Endothelial cell of umbilical vein (primary cell): ENCODE measurements around the gene SH3PXD2B. TPM values are rescaled to one million over a fixed set of nuclear protein-coding genes. Genes with fewer than 3 reads are reported as not detected.

Experiments used
- BruUV-seq: library from RNA; stranded (reverse); fragments of 400-500 nt; replicated peaks from 2 replicates; lab custom pipeline; 2021; lab: Mats Ljungman, UMichigan
- CTCF ChIA-PET: fragments of 300-600, 350-600 bp; sonication (Branson Sonifier 250); formaldehyde crosslinking; loops from one replicate; lab custom pipeline; 2021; ENCODE audit warnings: antibody characterized with exemption, inconsistent platforms; lab: Charles Lee
- POLR2A ChIA-PET: fragments of 300-600, 350-600 bp; sonication (Branson Sonifier 250); formaldehyde crosslinking; loops from one replicate; lab custom pipeline; 2021; ENCODE audit warnings: antibody characterized with exemption, inconsistent platforms; lab: Charles Lee
- DNase-seq: peaks from one replicate; pipeline ENCODE4 v3.0.0-alpha.2; 2011; ENCODE audit warnings: low read depth, low spot score
- FAIRE-seq: peaks from 2 replicates; lab custom pipeline; 2011; peaks lifted over from hg19 to GRCh38; lab: Jason Lieb, UNC
- H2AFZ ChIP-seq: 2 replicates; pipeline ENCODE4 v1.6.0; 2012; ENCODE audit warnings: low read depth, low read length, control low read depth, inconsistent platforms
- H3K27ac ChIP-seq: 2 replicates; pipeline ENCODE4 v1.5.1; 2011; ENCODE audit warnings: low read depth, mild to moderate bottlenecking, control low read depth, low read length, moderate library complexity; ENCODE audit not compliant: insufficient read depth
- H3K27me3 ChIP-seq, 2 experiments: 2 replicates each; pipeline versions ENCODE4 v1.6.0 to v1.6.1; 2011; ENCODE audit warnings: low read length in 2 of 2, mixed read lengths in 1 of 2; ENCODE audit not compliant: control insufficient read depth in 2 of 2, insufficient read depth in 2 of 2
- H3K36me3 ChIP-seq, 2 experiments: 2 replicates in 1 of 2; 3 replicates in 1 of 2; pipeline ENCODE4 v1.5.1; 2011; ENCODE audit warnings: low read length in 2 of 2, mild to moderate bottlenecking in 1 of 2, moderate library complexity in 1 of 2; ENCODE audit not compliant: control insufficient read depth in 2 of 2, insufficient read depth in 2 of 2; ENCODE audit errors: extremely low read depth in 1 of 2
- H3K4me1 ChIP-seq: 3 replicates; pipeline ENCODE4 v1.5.1; 2011; ENCODE audit warnings: mild to moderate bottlenecking, low read length; ENCODE audit not compliant: control insufficient read depth, insufficient read depth; ENCODE audit errors: extremely low read depth
- H3K4me2 ChIP-seq: 2 replicates; pipeline ENCODE4 v1.6.1; 2011; ENCODE audit warnings: low read length, control low read depth, mixed read lengths; ENCODE audit not compliant: insufficient read depth
- H3K4me3 ChIP-seq, 3 experiments: fragments of 200-600 bp in 1 of 3; sonication (generic), shearing (Covaris generic) in 1 of 3; replicated peaks in 1 of 3; 2 replicates each; pipeline ENCODE4 v1.5.1; 2011 to 2016; ENCODE audit warnings: control low read depth in 3 of 3, low read length in 3 of 3, mild to moderate bottlenecking in 2 of 3, inconsistent platforms in 1 of 3, low read depth in 1 of 3, moderate library complexity in 1 of 3; ENCODE audit not compliant: insufficient read depth in 1 of 3
- H3K79me2 ChIP-seq: 2 replicates; pipeline ENCODE4 v1.6.0; 2012; ENCODE audit warnings: low read length, inconsistent platforms; ENCODE audit not compliant: control insufficient read depth, insufficient read depth
- H3K9ac ChIP-seq: replicated peaks from 2 replicates; pipeline ENCODE3; 2011; ENCODE audit warnings: low read length, control low read depth; ENCODE audit not compliant: insufficient read depth; ENCODE audit errors: extremely low read depth
- H3K9me1 ChIP-seq: replicated peaks from 3 replicates; pipeline ENCODE4 v1.6.0; 2011; ENCODE audit warnings: mild to moderate bottlenecking, low read length; ENCODE audit not compliant: control insufficient read depth, insufficient read depth; ENCODE audit errors: extremely low read depth
- H3K9me3 ChIP-seq: replicated peaks from 2 replicates; pipeline ENCODE4 v1.5.1; 2012; ENCODE audit warnings: low read length, inconsistent platforms; ENCODE audit not compliant: control insufficient read depth, insufficient read depth
- H4K20me1 ChIP-seq: replicated peaks from 2 replicates; pipeline ENCODE3; 2011; ENCODE audit warnings: mild to moderate bottlenecking, low read length; ENCODE audit not compliant: control insufficient read depth, insufficient read depth; ENCODE audit errors: extremely low read depth
- CTCF ChIP-seq, 2 donors: IDR thresholded peaks; 1 replicate in 1 of 2; 2 replicates in 1 of 2; pipeline ENCODE4 v1.5.1; 2011; ENCODE audit warnings: low read length in 2 of 2, mild to moderate bottlenecking in 2 of 2, moderate library complexity in 2 of 2, control low read depth in 1 of 2, inconsistent platforms in 1 of 2, low read depth in 1 of 2; ENCODE audit not compliant: insufficient read depth in 1 of 2; ENCODE audit errors: extremely low read depth in 1 of 2
- EZH2 ChIP-seq: IDR thresholded peaks from 2 replicates; pipeline ENCODE4 v1.6.1; 2012; ENCODE audit warnings: borderline replicate concordance, low read depth, mild to moderate bottlenecking, moderate library complexity, low read length, inconsistent platforms; ENCODE audit not compliant: severe bottlenecking
- FOS ChIP-seq: IDR thresholded peaks from 2 replicates; pipeline ENCODE4 v1.6.1; 2011; ENCODE audit warnings: mild to moderate bottlenecking, low read length, moderate library complexity, borderline replicate concordance; ENCODE audit not compliant: insufficient read depth
- GATA2 ChIP-seq: IDR thresholded peaks from 2 replicates; pipeline ENCODE4 v1.7.0; 2011; ENCODE audit warnings: low read depth, mild to moderate bottlenecking, moderate library complexity, mixed read lengths, low read length; ENCODE audit not compliant: insufficient read length, insufficient read depth
- JUN ChIP-seq: IDR thresholded peaks from 2 replicates; pipeline ENCODE4 v1.6.1; 2011; ENCODE audit warnings: borderline replicate concordance, low read depth; ENCODE audit not compliant: insufficient read length, insufficient read depth
- MAX ChIP-seq: IDR thresholded peaks from 2 replicates; pipeline ENCODE4 v1.6.1; 2011; ENCODE audit not compliant: insufficient read depth, insufficient read length
- MYC ChIP-seq: IDR thresholded peaks from one replicate; pipeline ENCODE4 v1.6.1; 2011; ENCODE audit warnings: mild to moderate bottlenecking, low read depth, low read length
- POLR2A ChIP-seq: IDR thresholded peaks from 2 replicates; pipeline ENCODE4 v1.6.1; 2012; ENCODE audit warnings: low read depth, mild to moderate bottlenecking, control low read depth, low read length
- POLR2AphosphoS5 ChIP-seq: IDR thresholded peaks from 2 replicates; pipeline ENCODE4 v1.6.1; 2012; ENCODE audit warnings: low read depth, mild to moderate bottlenecking, control low read depth, low read length, moderate library complexity; ENCODE audit not compliant: insufficient read depth
- dilution Hi-C: fragments of 300-500 bp; cut with MboI; formaldehyde crosslinking; loops from one replicate; pipeline ENCODE4 v1.15.0; 2019; ENCODE audit warnings: low sequenced_read_pairs; ENCODE audit not compliant: extremely low pct_ligation_motif_present
- intact Hi-C: fragments of 100-400 bp; cut with micrococcal nuclease; formaldehyde crosslinking; loops from one replicate; pipeline ENCODE4 v1.10.0; 2022
- polyA plus RNA-seq, 4 experiments: library from polyadenylated mRNA; depleted of rRNA in 3 of 4; stranded (reverse) in 3 of 4; unstranded in 1 of 4; fragments of >200 nt; gene quantifications; 2 replicates each; pipeline versions ENCODE4 v1.2.1 to v1.2.3, GENCODE V29; 2011 to 2012; ENCODE audit warnings: missing spikeins in 1 of 4
- total RNA-seq: library from RNA; stranded (reverse); gene quantifications from 2 replicates; pipeline ENCODE4 v1.2.3, GENCODE V29; 2021

SH3PXD2B gene
- total and polyA plus RNA-seq, 2 donors (not counting 3 experiments of a cell fraction or from before 2014, with no cell fraction given), result 23.5 to 66.3 TPM

GRCh38 chr5:172321593-172321992, 132.7 kb downstream of the SH3PXD2B start:
- Histone ChIP-seq H3K27ac (no peak overlapping the region), H3K4me1 (no peaks in the 10 kb centered on the region), H4K20me1 (no peaks in the 10 kb centered on the region), H3K9ac (no peak overlapping the region), H3K4me3 (no peak overlapping the region), H3K9me1 (no peaks in the 10 kb centered on the region), H3K4me2 (no peak overlapping the region), H2AFZ (no peak overlapping the region), H3K9me3 (no peaks in the 10 kb centered on the region), H3K79me2 (no peaks in the 10 kb centered on the region), H3K36me3 (no peaks in the 10 kb centered on the region), H3K27me3 (no peaks in the 10 kb centered on the region)
- no peak for DNase-seq
- dilution Hi-C loops (no loop called here), intact Hi-C loops (no loop called here)
- ChIA-PET POLR2A (no interaction called here), CTCF (interaction anchor here (0.7 kb wide), 1 partner anchor 14 kb away, joined by 3 read pairs; no protein-coding TSS in a partner anchor)
- FAIRE-seq, result no peak
- TF ChIP-seq GATA2, result no peak
- no peak for TF ChIP-seq FOS
- no peak for TF ChIP-seq CTCF (IDR thresholded peaks at IDR 0.05; ENCODE audit: extremely low read depth in 1 of 2, insufficient read depth in 1 of 2, low read depth in 1 of 2, low read length in 2 of 2)
- TF ChIP-seq JUN, result no peak
- TF ChIP-seq MYC, result no peak
- TF ChIP-seq POLR2AphosphoS5, result no peak
- TF ChIP-seq POLR2A, result no peak
- no peak for TF ChIP-seq EZH2
- no peak for TF ChIP-seq MAX
- BruUV-seq, result no TSS peak
